Skin epidermis (tissue), 12 donors: ENCODE measurements around the gene SPDYE4.

Experiments
- H3K27ac ChIP-seq, 21 experiments: fragments of 200-600 bp; sonication (generic) in 11 of 21; one replicate each; pipeline ENCODE4 v1.5.0; 2020; ENCODE audit warnings: mild to moderate bottlenecking in 3 of 21, inconsistent platforms in 2 of 21, moderate library complexity in 2 of 21
- H3K4me3 ChIP-seq, 7 experiments: fragments of 200-600 bp; sonication (generic) in 2 of 7; one replicate each; pipeline ENCODE4 v1.5.0; 2020; ENCODE audit warnings: inconsistent platforms in 2 of 7, mild to moderate bottlenecking in 2 of 7, moderate library complexity in 1 of 7

The SPDYE4 gene

GRCh38 chr17:8719291-8720246 lies 38.8 kb downstream of the SPDYE4 start:
- Histone ChIP-seq H3K4me3 (no peak overlapping the region), H3K27ac (no peak overlapping the region)

- Histone ChIP-seq H3K27ac (no peak overlapping the region), H3K4me3 (no peak overlapping the region)
These were observed 40.3 kb downstream of the SPDYE4 start for GRCh38 chr17:8718001-8718563.

GRCh38 chr17:8713878-8714277 lies 44.5 kb downstream of the SPDYE4 start:
- no peak overlapping the region for H3K4me3 ChIP-seq

GRCh38 chr17:8713315-8713714 lies 45.0 kb downstream of the SPDYE4 start:
- no peak overlapping the region for H3K27ac ChIP-seq
- H3K4me3 ChIP-seq = no peak overlapping the region

More at GRCh38 chr17:8713878-8714277, 44.5 kb downstream of the SPDYE4 start:
- H3K27ac ChIP-seq = no peak overlapping the region

- no peak overlapping the region for H3K27ac ChIP-seq
- H3K4me3 ChIP-seq = no peak overlapping the region
These were observed 45.6 kb downstream of the SPDYE4 start for GRCh38 chr17:8712698-8713097.

GRCh38 chr17:8711291-8711690 lies 47.1 kb downstream of the SPDYE4 start:
- Histone ChIP-seq H3K27ac (no peak overlapping the region), H3K4me3 (no peak overlapping the region)

GRCh38 chr17:8710813-8711212 lies 47.5 kb downstream of the SPDYE4 start:
- H3K4me3 ChIP-seq = no peak overlapping the region
- H3K27ac ChIP-seq = no peak overlapping the region

- Histone ChIP-seq H3K27ac (no peak overlapping the region), H3K4me3 (no peak overlapping the region)
These were observed 49.3 kb downstream of the SPDYE4 start for GRCh38 chr17:8709006-8709405.

- Histone ChIP-seq H3K4me3 (no peak overlapping the region), H3K27ac (no peak overlapping the region)
These were observed 50.3 kb downstream of the SPDYE4 start for GRCh38 chr17:8708025-8708461.

GRCh38 chr17:8707332-8708024 lies 50.9 kb downstream of the SPDYE4 start:
- Histone ChIP-seq H3K4me3 (no peak overlapping the region), H3K27ac (no peak overlapping the region)

- H3K27ac ChIP-seq = no peak overlapping the region
- no peak overlapping the region for H3K4me3 ChIP-seq
These were observed 51.9 kb downstream of the SPDYE4 start for GRCh38 chr17:8706431-8706830.

- Histone ChIP-seq H3K4me3 (no peak overlapping the region), H3K27ac (no peak overlapping the region)
These were observed 52.9 kb downstream of the SPDYE4 start for GRCh38 chr17:8705427-8705826.

- Histone ChIP-seq H3K4me3 (no peak overlapping the region), H3K27ac (no peak overlapping the region)
These were observed 55.3 kb downstream of the SPDYE4 start for GRCh38 chr17:8703001-8703400.

- H3K27ac ChIP-seq = no peak overlapping the region
- no peak overlapping the region for H3K4me3 ChIP-seq
These were observed 56.6 kb downstream of the SPDYE4 start for GRCh38 chr17:8701754-8702153.

GRCh38 chr17:8701221-8701620 lies 57.1 kb downstream of the SPDYE4 start:
- H3K27ac ChIP-seq = no peak overlapping the region
- H3K4me3 ChIP-seq = no peak overlapping the region
